GM12801 (cell line): ENCODE results near the gene AK9.

Experiments used
- CTCF ChIP-seq: IDR thresholded peaks from one replicate; pipeline ENCODE4 v1.5.1; 2011; ENCODE audit warnings: control low read depth; ENCODE audit not compliant: insufficient read length; ENCODE audit errors: extremely low read depth

The AK9 gene

GRCh38 chr6:109480993-109481480 is 210.0 kb downstream of the AK9 start:
- TF ChIP-seq CTCF: no peak

- TF ChIP-seq CTCF: no peak
Observed at GRCh38 chr6:109478841-109479624, 212.0 kb downstream of the AK9 start.

GRCh38 chr6:109478222-109478805 is 212.7 kb downstream of the AK9 start:
- no peak for TF ChIP-seq CTCF

- TF ChIP-seq CTCF: no peak
Observed at GRCh38 chr6:109477725-109478124, 213.3 kb downstream of the AK9 start.

- no peak for TF ChIP-seq CTCF
Observed at GRCh38 chr6:109477184-109477583, 213.8 kb downstream of the AK9 start.

- TF ChIP-seq CTCF: no peak
Observed at GRCh38 chr6:109475625-109476024, 215.4 kb downstream of the AK9 start.

DNA sequence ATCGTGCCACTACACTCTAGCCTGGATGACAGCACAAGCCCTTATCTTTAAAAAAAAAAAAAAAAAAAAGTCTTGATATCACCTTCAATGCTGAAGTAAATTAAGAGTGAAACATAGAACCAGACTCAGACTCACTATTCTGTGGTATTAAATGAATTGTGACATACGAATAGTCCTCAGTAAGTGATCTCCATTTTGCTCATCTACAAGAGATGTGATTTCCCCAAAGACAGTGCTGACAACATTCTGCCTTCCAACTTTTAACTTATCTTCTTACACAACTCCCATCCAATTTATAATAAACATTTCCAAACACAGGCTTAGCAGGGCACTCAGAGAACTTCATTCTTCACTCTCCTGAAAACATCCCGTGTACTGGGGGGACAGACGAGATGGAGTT is 216.0 kb downstream of the AK9 start:
- no peak for TF ChIP-seq CTCF
